HL-60 (cell line): ENCODE data around the gene HRG.
A peak's percentile ranks its signal among the peaks of the same experiment; 100 is the strongest.

Source experiments
- DNase-seq, 2 experiments: peaks; one replicate each; pipeline ENCODE4 v3.0.0-alpha.2; 2010 to 2020; ENCODE audit warnings: low read depth in 1 of 2, low spot score in 1 of 2
- H3K27ac ChIP-seq: fragments of 250-450 bp; sonication (Bioruptor Pico); replicated peaks from 2 replicates; pipeline ENCODE4 v1.5.1; 2020; ENCODE audit warnings: mild to moderate bottlenecking, moderate library complexity
- H3K27me3 ChIP-seq: fragments of 250-450 bp; sonication (Bioruptor Pico); 2 replicates; pipeline ENCODE4 v1.5.1; 2021; ENCODE audit warnings: mild to moderate bottlenecking, moderate library complexity; ENCODE audit not compliant: insufficient read depth, poor library complexity, severe bottlenecking
- H3K4me3 ChIP-seq: replicated peaks from 2 replicates; pipeline ENCODE4 v1.5.1; 2011; ENCODE audit warnings: mild to moderate bottlenecking, control low read depth, low read length; ENCODE audit not compliant: insufficient read depth
- CTCF ChIP-seq: IDR thresholded peaks from one replicate; pipeline ENCODE4 v1.5.1; 2011; ENCODE audit warnings: low read length, control low read depth, inconsistent platforms; ENCODE audit not compliant: insufficient read depth
- GABPA ChIP-seq: IDR thresholded peaks from 2 replicates; pipeline ENCODE4 v1.6.1; 2012; ENCODE audit warnings: low read depth
- POLR2AphosphoS5 ChIP-seq: IDR thresholded peaks from 2 replicates; pipeline ENCODE4 v1.6.1; 2012; ENCODE audit warnings: low read depth
- REST ChIP-seq: IDR thresholded peaks from 2 replicates; pipeline ENCODE4 v1.6.1; 2012; ENCODE audit warnings: low read depth; ENCODE audit not compliant: insufficient replicate concordance
- SPI1 ChIP-seq: IDR thresholded peaks from 2 replicates; pipeline ENCODE4 v1.6.1; 2012; ENCODE audit warnings: low read depth, mild to moderate bottlenecking, borderline replicate concordance

The HRG gene

GRCh38 chr3:186664119-186664495, 1.7 kb upstream of the HRG start:
- H3K27ac ChIP-seq, result no peak overlapping the region
- no peak for DNase-seq

GRCh38 chr3:186664506-186664905, 1.3 kb upstream of the HRG start:
- DNase-seq, result no peak
- TF ChIP-seq CTCF, result no peak
- TF ChIP-seq GABPA, result no peak
- TF ChIP-seq SPI1, result no peak
- no peak for TF ChIP-seq REST
- TF ChIP-seq POLR2AphosphoS5, result no peak
- Histone ChIP-seq H3K27ac (no peak overlapping the region), H3K4me3 (no peak overlapping the region), H3K27me3 (no peaks in the 10 kb centered on the region)

More at GRCh38 chr3:186664119-186664495, 1.7 kb upstream of the HRG start:
- no peak overlapping the region for H3K4me3 ChIP-seq
- H3K27me3 ChIP-seq, result no peaks in the 10 kb centered on the region
- TF ChIP-seq POLR2AphosphoS5 (no peak), GABPA (no peak), SPI1 (no peak), CTCF (no peak), REST (no peak)

- no peak overlapping the region for H3K27ac ChIP-seq
- TF ChIP-seq CTCF, result no peak
- DNase-seq, result no peak
Measured at GRCh38 chr3:186668426-186668825, 2.6 kb downstream of the HRG start.

GRCh38 chr3:186669378-186670084, 3.7 kb downstream of the HRG start:
- no peak for TF ChIP-seq REST
- DNase-seq, result peak in 1 of 2 experiments; percentile 4
- Histone ChIP-seq H3K27ac (no peak overlapping the region), H3K27me3 (no peaks in the 10 kb centered on the region), H3K4me3 (no peak overlapping the region)

More at GRCh38 chr3:186668426-186668825, 2.6 kb downstream of the HRG start:
- no peaks in the 10 kb centered on the region for H3K27me3 ChIP-seq
- no peak overlapping the region for H3K4me3 ChIP-seq
